ENCODE data around the gene SIX5.

SIX5 gene

DNA sequence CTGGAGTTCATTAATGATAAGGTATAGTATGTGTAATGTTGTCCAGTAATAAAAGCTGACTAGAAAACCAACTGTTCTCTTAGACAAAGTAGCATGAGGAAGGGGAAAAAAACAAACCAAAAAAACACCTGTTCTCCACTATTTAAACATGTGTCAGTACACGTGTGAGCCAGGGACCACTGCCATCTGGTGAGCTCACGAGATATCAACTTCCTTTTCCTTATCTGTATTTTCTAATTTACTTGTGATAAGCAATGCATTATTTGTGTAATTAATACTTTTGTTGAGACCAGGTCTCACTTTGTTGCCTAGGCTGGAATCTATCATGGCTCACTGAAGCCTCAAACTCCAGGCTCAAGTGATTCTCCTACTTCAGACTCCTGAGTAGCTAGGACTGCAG is 4.3 kb upstream of the SIX5 start:
- no peak for DNase-seq (ENCODE audit: low spot score)

DNA sequence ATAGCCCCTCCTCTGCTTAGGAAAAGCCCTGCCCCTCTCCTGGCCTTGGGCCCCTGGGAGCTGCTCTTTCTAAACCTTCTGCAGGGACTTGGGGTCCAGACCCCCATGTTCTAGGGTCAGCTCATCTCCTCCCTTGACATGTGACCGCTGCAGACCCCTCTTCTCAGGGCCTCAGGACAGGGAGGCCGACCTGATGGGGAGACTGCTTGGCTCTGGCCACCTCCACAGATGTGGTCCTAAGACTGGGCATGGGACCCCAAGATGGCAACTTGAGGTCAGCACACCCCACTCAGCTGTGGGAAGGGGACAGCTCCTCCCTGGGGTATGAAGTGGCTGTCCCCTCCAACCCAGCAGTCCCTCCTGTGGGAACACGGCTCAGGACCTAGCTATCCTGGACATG is 3.9 kb upstream of the SIX5 start:
- DNase-seq (ENCODE audit: low spot score) = no peak

DNA sequence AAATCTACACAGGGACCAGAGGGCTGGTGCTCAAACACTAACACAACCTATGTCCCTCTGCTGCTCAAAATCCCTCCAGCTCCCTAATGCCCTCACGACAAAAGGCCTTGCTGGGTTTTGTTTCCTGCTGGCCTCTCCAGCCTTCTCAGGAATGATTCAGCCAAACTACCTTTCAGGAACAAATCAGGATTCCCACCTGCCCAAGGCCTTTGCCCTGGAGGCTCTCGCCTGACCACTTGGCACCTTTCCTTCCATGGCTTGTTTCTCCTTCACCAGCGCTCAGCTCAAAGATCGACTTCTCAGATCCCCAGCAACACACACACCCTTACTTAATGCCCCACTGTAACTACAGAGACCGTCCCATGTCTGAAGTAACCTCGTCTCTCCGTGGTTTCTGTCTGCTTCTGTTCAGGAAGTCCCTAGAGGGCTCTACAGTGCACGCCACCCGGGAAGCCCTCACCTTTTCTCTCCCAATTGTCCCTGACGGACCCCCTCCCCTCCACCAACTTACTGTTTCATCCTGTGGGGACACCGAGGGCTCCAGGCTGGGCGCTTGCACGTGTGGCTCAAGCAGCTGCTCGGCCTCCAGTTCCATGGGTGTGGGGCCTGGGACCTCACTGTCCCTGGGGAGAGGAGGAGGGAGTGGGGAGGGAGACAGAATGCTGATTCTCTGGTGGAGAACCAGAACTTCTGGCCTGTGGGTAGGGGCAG is 3.2 kb upstream of the SIX5 start:
- DNase-seq (ENCODE audit: low spot score) = no peak

DNA sequence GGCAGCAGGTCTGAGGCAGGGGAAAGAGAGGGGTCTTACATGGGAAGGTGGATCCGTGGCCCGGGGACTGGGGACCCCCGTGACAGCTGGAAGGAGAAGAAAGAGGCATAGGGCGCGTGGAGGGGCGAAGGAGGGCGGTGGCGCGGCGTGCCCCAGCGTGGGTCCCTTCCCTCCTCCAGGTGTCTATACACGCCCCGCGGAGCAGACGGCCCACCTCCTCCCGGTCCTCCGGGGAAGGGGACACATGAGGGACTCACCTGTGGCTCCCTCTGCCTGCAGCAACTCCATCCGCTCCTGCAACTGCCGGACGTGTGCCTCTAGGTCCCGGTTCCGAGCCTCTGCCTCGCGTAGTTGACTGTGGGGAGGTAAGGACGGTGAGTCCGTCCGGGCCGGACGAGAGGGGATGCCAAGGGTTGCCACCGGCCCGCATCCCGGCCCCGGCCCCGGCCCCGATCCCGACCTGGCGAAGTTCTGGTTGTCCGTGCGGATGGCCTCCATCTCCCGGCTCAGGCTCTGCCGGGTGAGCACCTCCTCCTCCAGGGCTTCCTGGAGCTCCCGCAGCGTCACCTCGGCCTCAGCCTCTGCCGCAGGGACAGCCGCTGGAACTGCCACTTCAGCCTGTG is 2.4 kb upstream of the SIX5 start:
- no peak for DNase-seq (ENCODE audit: low spot score)

DNA sequence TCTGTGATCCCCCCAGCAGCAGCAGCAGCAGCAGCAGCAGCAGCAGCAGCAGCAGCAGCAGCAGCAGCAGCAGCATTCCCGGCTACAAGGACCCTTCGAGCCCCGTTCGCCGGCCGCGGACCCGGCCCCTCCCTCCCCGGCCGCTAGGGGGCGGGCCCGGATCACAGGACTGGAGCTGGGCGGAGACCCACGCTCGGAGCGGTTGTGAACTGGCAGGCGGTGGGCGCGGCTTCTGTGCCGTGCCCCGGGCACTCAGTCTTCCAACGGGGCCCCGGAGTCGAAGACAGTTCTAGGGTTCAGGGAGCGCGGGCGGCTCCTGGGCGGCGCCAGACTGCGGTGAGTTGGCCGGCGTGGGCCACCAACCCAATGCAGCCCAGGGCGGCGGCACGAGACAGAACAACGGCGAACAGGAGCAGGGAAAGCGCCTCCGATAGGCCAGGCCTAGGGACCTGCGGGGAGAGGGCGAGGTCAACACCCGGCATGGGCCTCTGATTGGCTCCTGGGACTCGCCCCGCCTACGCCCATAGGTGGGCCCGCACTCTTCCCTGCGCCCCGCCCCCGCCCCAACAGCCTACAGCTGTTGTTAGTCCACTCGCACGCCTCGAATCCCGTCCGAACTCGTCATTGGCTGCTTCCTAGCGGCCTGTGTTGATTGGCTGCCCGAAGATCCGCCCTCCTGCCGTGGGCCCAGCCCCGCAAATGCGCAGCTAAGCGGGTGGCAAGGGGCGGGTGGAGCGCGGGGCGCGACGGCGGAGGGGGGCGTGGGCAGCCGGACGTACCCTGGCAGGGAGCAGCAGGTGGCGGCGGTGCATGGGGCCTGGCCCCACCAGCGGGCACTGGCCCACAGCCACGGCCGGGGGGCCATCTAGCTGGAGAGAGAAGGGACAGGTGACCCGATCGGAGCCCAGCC is 1.4 kb upstream of the SIX5 start:
- DNase-seq (ENCODE audit: low spot score) = peak; percentile 93

DNA sequence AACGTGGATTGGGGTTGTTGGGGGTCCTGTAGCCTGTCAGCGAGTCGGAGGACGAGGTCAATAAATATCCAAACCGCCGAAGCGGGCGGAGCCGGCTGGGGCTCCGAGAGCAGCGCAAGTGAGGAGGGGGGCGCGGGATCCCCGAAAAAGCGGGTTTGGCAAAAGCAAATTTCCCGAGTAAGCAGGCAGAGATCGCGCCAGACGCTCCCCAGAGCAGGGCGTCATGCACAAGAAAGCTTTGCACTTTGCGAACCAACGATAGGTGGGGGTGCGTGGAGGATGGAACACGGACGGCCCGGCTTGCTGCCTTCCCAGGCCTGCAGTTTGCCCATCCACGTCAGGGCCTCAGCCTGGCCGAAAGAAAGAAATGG is 754 bp upstream of the SIX5 start:
- DNase-seq (ENCODE audit: low spot score) = no peak

DNA sequence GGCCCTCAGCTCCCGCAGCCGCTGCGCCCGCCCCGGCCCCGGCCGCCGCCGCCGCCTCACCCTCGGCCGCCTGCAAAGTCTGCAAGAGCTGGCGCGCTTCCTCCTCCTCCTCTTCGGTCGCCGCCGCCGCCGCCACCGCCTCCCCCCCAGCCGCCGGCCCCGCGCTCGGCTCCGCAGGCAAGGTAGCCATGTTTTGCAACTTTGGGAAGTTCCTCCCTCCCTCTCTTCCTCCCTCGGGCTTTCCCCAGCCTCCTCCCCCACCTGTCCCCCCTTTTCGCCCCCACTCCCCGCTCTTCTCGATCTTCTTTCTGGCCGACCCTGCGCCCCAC is 433 bp downstream of the SIX5 start:
- no peak for DNase-seq (ENCODE audit: low spot score)

DNA sequence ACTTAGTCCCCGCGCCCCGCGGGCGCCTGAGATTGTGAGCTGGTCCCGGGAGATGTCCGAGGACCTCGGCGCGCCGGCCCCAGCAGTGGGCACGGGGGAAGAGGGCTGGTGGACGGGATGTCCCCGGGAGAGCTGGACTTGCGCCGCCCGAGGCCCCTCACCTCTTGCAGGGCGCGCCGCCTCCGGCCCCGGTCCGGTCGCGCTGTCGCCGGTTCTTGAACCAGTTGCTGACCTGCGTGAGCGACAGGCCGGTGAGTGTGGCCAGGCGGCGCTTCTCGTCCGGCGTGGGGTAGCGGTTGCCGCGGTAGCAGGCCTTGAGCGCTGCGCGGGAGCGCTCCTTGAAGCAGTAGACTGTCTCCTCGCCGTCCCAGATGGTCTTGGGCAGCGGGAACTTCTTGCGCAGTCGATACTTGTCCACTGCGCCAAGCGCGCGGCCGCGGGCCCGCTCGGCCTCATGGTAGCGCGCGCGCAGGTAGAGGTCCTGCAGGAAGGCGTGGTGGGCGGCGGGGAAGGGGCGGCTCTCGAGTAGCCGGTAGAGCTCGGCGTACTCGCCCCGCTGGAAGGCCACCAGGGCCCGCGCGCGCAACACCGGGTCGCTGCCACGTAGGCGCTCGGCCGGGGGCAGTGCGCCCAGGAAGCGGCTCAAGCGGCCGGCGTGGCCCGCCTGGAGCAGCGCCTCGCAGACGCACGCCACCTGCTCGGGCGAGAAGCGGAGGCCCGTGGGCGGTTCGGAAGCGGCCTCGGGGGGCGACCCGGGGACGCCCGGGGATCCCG is 984 bp downstream of the SIX5 start:
- DNase-seq (ENCODE audit: low spot score) = peak; percentile 49

DNA sequence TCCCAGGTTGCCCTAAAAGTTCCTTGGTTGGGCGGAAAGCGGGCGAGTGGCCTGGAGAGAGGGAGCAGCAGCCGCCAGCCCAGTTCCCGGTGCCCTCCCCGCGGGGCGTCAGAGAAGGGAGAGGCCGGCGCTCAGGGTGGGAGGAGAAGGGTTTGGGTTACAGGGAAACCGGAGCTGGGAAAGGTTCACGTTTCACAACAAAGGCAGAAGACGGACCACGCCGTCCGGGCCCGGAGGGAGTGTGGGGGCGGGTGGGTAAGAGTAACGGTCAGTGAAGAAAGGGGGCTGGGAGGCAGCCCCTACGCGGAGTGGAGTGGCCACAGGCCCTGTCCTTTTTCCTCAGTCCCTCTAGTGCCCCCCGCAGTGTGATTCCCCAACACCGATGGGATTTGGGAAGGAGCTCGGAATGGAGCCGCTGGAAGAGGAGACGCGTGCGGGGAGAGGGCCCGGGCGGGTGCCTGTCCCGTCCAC is 1.6 kb downstream of the SIX5 start:
- peak; percentile 76 for DNase-seq (ENCODE audit: low spot score)

DNA sequence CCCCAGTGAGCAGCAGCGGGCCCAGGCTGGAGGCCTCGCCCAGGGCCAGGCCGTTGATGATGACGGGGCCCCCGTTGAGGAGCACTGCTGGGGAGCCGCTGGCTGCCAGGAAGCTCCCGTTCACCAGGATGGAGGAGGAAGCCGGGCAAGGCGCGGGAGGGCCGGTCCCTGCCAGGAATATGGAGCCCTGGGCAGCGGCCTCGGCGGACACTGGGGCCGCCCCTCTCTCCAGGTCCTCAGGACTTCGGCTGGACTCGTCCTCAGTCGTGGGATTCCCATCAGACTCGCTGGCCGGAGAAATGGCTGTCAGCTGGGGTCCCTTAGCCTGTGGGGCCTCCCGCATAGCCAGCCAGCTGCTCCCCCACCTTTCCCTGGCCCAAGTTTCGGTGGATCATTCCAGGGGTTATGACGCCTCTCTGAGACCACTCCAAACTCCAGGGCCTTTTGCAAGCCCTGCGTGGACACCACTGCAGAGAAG is 2.1 kb downstream of the SIX5 start:
- peak; percentile 40 for DNase-seq (ENCODE audit: low spot score)

DNA sequence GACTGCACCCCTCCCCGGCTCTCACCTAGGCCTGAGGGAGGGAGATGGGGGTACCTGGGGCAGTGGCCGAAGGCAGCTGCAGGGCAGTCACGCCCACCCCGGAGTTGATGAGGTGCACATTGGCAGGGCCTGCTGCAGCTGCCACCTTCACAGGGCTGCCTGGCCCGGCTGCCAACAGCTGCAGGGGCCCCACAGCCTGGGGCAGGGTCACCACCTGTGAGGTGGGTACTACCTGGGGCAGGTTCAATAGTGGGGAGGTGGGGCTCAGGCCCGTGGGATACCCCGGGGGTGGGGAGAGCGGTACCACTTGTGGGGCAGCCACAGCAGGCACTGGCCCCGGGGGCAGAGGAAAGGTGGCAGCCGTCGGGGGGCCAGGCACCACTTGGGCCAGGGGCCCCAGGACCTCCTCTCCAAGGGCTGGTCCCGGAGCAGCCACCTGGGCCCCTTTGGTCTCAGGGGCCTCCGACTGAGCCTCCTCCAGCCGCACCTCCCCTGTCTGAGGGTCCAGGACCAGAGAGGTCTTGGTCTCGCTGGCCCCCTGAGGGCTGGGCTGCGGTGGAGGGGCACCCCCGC is 2.7 kb downstream of the SIX5 start:
- no peak for DNase-seq (ENCODE audit: low spot score)

DNA sequence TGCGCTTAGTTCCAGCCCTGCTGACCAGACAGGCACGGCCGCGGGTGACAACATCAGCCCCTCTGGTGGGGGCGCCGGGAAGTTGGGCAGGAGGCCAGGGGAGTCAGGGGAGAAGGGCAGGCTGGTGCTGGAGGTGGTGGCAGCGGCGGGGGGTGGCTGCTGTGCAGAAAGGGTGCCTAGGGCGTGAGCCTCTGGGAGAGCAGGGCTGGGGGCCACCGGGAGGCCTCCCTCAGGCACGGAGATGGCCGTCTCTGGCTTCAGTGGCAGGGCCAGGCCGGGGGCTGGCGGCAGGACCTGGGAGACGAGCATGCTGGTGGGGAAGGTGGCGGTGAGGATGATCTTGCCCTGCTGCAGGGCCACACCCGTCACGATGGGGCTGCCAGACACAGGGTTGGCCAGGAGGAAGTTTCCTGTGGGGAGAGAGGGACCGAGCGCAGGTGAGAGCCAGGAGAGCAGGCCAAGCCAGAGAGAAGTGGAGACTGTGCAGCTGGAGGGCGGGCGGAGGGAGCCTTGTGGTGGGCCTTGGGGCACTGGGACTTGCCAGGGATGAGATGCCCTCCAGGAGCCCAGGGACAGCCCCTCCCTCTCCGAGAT is 3.3 kb downstream of the SIX5 start:
- DNase-seq (ENCODE audit: low spot score) = no peak

DNA sequence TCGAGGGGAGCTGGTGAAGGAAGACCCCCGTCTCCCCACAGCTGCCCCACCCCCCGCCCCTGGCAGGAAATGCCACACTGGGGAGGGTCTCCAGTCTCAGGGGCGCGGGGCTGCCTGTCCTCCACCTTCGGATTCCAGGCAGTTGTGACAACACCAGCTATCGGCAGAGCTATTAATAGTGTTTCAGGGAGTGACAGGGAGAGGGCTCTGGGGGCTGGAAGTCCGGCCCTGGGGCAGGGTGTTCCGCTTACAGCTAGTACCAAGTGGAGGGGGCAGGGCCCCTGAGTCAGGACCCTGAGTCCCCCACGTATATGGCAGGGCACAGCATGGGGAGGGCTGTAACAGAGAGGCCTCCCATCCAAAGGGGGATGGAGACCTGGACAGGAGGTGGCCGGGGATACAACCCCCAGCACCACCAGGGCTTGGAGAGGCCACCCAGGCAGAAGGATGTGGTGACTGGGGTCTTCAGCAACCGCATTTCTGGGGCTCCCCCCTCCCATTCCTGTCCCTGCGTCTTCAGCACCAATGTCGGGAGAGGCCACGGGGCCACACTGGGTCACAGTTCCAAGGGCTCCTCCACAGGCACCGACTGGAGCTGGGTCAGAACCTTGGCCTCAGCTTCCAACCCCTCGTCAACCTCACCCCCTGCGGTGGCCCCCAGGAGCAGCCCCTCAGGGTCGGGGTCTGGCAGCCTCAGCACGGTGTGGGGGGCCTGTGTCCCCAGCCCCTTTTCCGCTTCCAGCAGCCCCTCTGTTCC is 3.9 kb downstream of the SIX5 start:
- DNase-seq (ENCODE audit: low spot score) = no peak

DNA sequence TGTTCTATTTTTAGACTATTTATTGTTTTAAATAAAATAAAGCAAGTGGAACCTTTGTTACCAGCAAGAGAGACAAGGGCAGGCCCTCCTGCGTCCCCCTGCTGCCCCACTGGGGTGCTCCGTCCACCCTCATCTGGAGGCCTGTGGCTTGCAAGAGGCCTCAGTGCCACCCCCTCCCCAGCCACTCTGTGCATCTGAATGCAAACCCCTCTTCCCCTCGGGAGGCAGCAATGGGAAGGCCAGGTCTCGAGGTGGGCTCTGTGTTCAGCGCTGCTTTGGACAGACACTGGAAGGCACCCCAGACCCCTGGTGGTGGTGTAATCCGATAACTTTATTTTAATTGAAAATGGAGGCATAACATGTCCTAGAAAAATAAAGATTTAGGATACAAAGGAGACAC is 4.6 kb downstream of the SIX5 start:
- no peak for DNase-seq (ENCODE audit: low spot score)

DNA sequence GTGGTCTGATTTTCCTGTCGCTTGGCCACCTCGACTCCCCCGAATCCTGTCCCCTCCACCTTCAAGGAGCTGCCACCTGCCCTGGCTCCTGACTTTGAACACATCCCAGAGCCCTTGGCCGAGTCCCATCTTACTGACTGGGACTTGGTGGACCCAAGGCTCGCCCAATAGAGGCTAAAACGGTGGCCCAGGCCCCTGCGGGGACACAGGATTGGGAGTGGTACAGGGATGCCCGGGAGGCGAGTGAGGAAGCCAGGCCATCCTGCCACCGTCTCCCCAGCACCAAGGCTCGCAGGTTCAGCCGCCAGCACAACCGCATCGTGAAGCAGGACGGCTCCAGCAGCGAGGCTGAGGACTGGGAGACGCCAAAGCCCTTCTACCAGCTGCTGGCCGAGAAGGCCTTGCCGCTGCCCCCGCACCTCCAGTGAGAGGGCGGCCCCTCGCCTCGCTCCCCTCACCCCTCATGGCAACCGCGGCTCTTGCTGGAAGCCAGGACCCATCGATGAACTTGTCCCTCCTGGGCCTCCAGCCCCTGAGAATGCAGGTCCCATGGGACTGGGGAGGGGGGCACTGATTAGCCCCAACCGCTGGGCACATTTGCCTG is 5.3 kb downstream of the SIX5 start:
- DNase-seq (ENCODE audit: low spot score) = no peak

DNA sequence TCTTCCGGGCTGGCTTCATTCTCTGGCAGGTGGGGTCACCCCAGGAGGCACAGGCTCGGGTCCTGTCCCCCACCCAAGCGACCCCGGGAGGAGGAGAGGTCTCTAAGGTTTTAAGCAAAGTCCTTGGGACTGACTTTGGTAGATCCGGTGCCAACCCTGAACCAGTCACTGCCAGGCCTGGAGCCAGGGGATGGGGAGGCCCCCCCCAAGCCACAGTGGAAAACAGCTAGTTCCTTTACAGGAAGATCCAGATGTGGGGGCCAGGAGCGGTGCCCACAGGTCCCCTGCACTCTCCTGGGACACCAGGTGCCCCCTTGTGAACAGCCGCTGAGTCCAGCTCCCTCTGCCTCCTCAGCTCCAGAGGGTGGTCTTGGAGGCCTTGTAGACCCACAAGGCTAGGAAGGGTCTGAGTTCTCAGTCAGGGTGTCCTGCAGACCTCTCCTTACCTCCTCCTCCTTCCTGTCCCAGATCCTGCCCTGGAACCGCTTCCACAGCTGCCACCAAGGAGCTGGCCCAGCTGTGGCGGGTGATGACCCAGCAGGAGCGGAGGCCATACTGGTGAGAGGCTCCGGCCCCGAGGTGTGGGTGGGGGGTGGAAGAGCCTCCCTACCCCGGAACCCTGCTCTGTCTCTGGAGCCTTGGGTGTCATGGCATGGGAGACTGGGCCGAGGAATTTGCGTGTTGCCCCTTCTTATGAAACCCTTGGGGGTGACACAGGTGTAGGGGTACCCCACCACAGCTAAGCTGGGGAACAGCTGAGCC is 6.0 kb downstream of the SIX5 start:
- DNase-seq (ENCODE audit: low spot score) = no peak

DNA sequence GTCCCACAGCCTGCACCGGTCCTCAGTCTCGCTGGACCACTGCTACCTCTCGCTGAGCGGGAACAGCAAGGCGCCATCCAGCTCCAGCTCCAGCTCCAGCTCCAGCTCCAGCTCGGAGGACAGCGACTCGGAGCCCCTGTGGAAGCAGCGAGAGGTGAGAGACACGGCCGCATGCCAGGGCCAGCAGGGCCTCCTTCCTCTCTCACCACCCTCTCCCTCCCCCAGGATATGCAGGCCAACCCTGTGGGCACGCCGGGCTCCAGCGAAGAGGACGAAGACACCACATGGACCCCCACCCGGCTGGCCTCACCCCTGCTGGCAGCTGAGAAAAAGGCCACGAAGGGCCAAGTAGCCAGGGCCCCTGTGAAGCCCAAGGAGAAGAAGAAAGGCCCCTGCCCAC is 7.3 kb downstream of the SIX5 start:
- DNase-seq (ENCODE audit: low spot score) = no peak

DNA sequence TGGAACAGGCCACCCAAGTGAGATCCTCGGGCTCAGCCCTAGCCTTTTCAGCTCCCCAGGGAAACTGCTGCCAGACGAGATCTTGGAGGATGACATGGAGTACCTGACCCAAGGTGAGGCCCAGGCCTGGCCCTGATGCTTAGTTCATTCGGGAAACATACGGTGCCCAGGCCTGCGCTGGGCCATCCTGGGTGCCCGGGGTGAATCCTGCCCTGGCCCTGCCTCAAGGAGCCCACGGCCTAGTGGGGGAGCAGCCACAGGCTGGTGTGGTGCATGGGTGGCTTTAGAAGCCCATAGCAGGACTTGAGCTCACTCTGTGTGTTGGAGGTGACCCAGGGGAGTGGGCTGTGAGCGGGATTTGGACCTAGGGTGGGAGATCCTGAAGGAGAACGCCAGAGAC is 10.1 kb downstream of the SIX5 start:
- no peak for DNase-seq (ENCODE audit: low spot score)

DNA sequence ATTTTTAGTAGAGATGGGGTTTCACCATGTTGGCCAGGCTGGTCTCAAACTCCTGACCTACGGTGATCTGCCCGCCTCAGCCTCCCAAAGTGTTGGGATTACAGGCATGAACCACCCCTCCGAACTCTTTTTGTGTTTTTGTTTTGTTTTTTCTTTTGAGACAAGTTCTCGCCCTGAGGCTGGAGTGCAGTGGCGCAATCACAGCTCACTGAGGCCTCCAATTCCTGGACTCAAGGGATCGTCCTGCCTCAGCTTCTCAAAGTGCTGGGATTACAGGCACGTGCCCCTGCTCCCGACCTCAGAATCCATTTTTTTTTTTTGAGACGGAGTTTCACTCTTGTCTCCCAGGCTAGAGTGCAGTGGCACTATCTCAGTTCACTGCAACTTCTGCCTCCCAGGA is 11.4 kb downstream of the SIX5 start:
- DNase-seq (ENCODE audit: low spot score) = no peak

DNA sequence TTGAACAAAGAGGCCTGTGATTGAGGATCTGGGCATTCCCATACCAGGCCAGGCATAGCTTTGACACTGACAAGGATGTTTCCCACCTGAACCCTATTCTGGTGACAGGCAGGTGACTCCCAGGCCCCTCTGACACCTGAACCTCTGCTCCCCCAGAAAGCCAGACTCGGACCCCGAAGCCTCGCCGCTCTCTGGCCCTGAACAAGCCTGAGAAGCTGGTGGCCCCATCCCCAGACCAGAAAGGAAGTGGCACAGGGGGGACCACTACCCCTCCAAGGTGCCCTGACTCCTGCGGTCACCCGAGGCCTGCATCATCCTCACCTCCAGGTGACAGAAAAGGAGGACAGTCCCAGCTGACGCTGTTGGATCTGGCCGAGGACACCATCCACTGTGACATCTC is 14.7 kb downstream of the SIX5 start:
- DNase-seq (ENCODE audit: low spot score) = no peak

Data from iPS-NIHi11 (cell line).